OCI-LY7 (cell line): ENCODE results near the gene RORC. TPM values are rescaled to one million over a fixed set of nuclear protein-coding genes. Genes with fewer than 3 reads are reported as not detected.

Source experiments
- BruUV-seq: library from RNA; stranded (reverse); fragments of 400-500 nt; replicated peaks from 2 replicates; lab custom pipeline; 2021; lab: Mats Ljungman, UMichigan
- CTCF ChIA-PET: fragments of 300-600 bp; sonication (Branson Sonifier 250); formaldehyde crosslinking; loops from one replicate; lab custom pipeline; 2022; ENCODE audit warnings: antibody characterized with exemption; ENCODE audit not compliant: unreplicated experiment; lab: Charles Lee
- POLR2A ChIA-PET: fragments of 300-600 bp; sonication (Branson Sonifier 250); formaldehyde crosslinking; loops from one replicate; lab custom pipeline; 2022; ENCODE audit warnings: antibody characterized with exemption; lab: Charles Lee
- DNase-seq: peaks from one replicate; pipeline ENCODE4 v3.0.0-alpha.2; 2015; ENCODE audit warnings: low spot score
- H2AFZ ChIP-seq: fragments of 200-600 bp; sonication (generic), shearing (Covaris generic); 2 replicates; pipeline ENCODE4 v1.6.1; 2014; ENCODE audit warnings: mild to moderate bottlenecking, antibody characterized with exemption, low read length, moderate library complexity
- H3K27ac ChIP-seq: fragments of 200-600 bp; sonication (generic); 2 replicates; pipeline ENCODE4 v1.5.1; 2014; ENCODE audit warnings: mixed run types, low read depth, mild to moderate bottlenecking, moderate library complexity, low read length, inconsistent platforms; ENCODE audit not compliant: poor library complexity, severe bottlenecking
- H3K36me3 ChIP-seq: fragments of 200-600 bp; sonication (generic); 2 replicates; pipeline ENCODE4 v1.6.1; 2014; ENCODE audit warnings: mild to moderate bottlenecking, antibody characterized with exemption, low read length, moderate library complexity, mixed read lengths; ENCODE audit not compliant: insufficient read depth
- H3K4me1 ChIP-seq: fragments of 200-600 bp; sonication (generic); 2 replicates; pipeline ENCODE4 v1.5.1; 2014; ENCODE audit warnings: mild to moderate bottlenecking, low read length; ENCODE audit not compliant: insufficient read depth, poor library complexity, severe bottlenecking
- H3K4me2 ChIP-seq: fragments of 200-600 bp; sonication (generic); 2 replicates; pipeline ENCODE4 v1.6.1; 2014; ENCODE audit warnings: mild to moderate bottlenecking, low read length
- H3K4me3 ChIP-seq: fragments of 200-600 bp; sonication (generic); 2 replicates; pipeline ENCODE4 v1.5.1; 2014; ENCODE audit warnings: mild to moderate bottlenecking, low read depth, low read length; ENCODE audit not compliant: poor library complexity, severe bottlenecking
- H3K79me2 ChIP-seq: fragments of 200-600 bp; sonication (generic); 2 replicates; pipeline ENCODE4 v1.6.1; 2016; ENCODE audit warnings: low read depth, mild to moderate bottlenecking, low read length, moderate library complexity, mixed read lengths; ENCODE audit not compliant: insufficient read depth
- H3K9me2 ChIP-seq: fragments of 200-600 bp; sonication (generic); 2 replicates; pipeline ENCODE4 v1.6.1; 2016; ENCODE audit warnings: mild to moderate bottlenecking, low read length, mixed read lengths; ENCODE audit not compliant: insufficient read depth
- H3K9me3 ChIP-seq: fragments of 200-600 bp; sonication (generic); 2 replicates; pipeline ENCODE4 v1.6.1; 2014; ENCODE audit warnings: mild to moderate bottlenecking, mixed run types, low read length, mixed read lengths
- H4K20me1 ChIP-seq: fragments of 200-600 bp; sonication (generic); 2 replicates; pipeline ENCODE4 v1.6.1; 2014; ENCODE audit warnings: mild to moderate bottlenecking, antibody characterized with exemption, low read length, moderate library complexity, mixed read lengths; ENCODE audit not compliant: insufficient read depth
- EZH2phosphoT487 ChIP-seq: fragments of 200-600 bp; sonication (generic); IDR thresholded peaks from 2 replicates; pipeline ENCODE4 v1.6.1; 2018; ENCODE audit warnings: low read depth, borderline replicate concordance, mild to moderate bottlenecking, mixed run types, antibody characterized with exemption, low read length, moderate library complexity, mixed read lengths
- intact Hi-C: fragments of 100-400 bp; cut with micrococcal nuclease; formaldehyde crosslinking; loops from one replicate; pipeline ENCODE4 v1.10.0; 2022; ENCODE audit not compliant: unreplicated experiment
- total RNA-seq, 2 experiments: library from RNA; depleted of rRNA in 1 of 2; stranded (reverse); fragments of >200 nt in 1 of 2; shearing (Covaris generic) in 1 of 2; gene quantifications; 2 replicates each; pipeline ENCODE4 v1.2.3, GENCODE V29; 2014 to 2022
- TF ChIP-seq, protein P1 (sequence below): fragments of 200-600 bp; sonication (generic); conservative IDR thresholded peaks from 2 replicates; pipeline ENCODE4 v1.5.1; 2014; ENCODE audit warnings: mild to moderate bottlenecking, antibody characterized with exemption, low read length, moderate library complexity, mixed read lengths

RORC gene
- total RNA-seq, 2 experiments from 2014 or later: not detected

DNA sequence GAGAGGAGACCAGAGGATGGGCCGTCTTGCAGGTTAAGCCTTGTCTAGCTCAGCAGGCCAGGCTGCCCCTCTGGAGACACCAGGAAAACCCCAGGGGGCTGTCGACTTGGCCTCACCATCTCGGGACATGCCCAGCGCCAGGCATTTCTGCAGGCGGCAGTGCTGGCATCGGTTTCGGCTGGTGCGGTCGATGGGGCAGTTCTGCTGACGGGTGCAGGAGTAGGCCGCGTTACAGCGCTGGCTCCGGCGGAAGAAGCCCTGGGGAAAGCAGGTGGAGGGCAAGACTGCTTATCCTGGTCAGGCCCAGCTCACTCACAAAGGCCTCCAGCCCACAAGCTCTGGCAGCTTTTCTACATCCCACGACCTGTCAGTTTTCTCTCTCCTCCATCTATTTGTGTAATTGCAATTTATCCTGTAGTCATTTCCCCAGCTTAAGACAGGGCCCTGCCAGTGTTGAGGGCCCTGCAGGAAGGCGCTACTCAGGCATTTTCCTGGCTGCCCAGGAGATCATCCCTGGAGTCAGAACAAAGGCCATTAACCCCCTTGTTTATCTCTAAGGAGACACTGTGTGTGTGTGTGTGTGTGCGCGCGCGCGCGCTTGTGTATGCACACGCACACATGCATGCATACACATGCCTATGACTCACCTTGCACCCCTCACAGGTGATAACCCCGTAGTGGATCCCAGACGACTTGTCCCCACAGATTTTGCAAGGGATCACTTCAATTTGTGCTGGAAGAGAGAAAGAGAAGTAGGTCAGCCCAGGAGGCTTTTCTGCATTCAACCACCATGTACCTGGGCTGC lies 14.9 kb downstream of the RORC start:
- Histone ChIP-seq H2AFZ (peak overlapping the region; percentile 66; the same call in 1 of the 2 replicates), H3K79me2 (no peaks in the 10 kb centered on the region), H3K9me3 (no peaks in the 10 kb centered on the region), H3K27ac (no peak overlapping the region), H3K4me2 (peak overlapping the region; percentile 56), H3K36me3 (no peaks in the 10 kb centered on the region), H4K20me1 (no peaks in the 10 kb centered on the region), H3K4me3 (no peak overlapping the region), H3K4me1 (peaks cover 19% of the 10 kb centered on the region), H3K9me2 (no peaks in the 10 kb centered on the region)
- POLR2A ChIA-PET: interaction anchor here (0.7 kb wide), 1 partner anchor 53 kb away, joined by 3 read pairs; the partner anchor contains the start of gene MRPL9
- intact Hi-C loops: no loop called here
- TF ChIP-seq EZH2phosphoT487: no peak
- TF ChIP-seq, protein P1, sequence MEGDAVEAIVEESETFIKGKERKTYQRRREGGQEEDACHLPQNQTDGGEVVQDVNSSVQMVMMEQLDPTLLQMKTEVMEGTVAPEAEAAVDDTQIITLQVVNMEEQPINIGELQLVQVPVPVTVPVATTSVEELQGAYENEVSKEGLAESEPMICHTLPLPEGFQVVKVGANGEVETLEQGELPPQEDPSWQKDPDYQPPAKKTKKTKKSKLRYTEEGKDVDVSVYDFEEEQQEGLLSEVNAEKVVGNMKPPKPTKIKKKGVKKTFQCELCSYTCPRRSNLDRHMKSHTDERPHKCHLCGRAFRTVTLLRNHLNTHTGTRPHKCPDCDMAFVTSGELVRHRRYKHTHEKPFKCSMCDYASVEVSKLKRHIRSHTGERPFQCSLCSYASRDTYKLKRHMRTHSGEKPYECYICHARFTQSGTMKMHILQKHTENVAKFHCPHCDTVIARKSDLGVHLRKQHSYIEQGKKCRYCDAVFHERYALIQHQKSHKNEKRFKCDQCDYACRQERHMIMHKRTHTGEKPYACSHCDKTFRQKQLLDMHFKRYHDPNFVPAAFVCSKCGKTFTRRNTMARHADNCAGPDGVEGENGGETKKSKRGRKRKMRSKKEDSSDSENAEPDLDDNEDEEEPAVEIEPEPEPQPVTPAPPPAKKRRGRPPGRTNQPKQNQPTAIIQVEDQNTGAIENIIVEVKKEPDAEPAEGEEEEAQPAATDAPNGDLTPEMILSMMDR: no peak
- BruUV-seq: no TSS peak
- no peak for DNase-seq
- CTCF ChIA-PET: no interaction called here

DNA sequence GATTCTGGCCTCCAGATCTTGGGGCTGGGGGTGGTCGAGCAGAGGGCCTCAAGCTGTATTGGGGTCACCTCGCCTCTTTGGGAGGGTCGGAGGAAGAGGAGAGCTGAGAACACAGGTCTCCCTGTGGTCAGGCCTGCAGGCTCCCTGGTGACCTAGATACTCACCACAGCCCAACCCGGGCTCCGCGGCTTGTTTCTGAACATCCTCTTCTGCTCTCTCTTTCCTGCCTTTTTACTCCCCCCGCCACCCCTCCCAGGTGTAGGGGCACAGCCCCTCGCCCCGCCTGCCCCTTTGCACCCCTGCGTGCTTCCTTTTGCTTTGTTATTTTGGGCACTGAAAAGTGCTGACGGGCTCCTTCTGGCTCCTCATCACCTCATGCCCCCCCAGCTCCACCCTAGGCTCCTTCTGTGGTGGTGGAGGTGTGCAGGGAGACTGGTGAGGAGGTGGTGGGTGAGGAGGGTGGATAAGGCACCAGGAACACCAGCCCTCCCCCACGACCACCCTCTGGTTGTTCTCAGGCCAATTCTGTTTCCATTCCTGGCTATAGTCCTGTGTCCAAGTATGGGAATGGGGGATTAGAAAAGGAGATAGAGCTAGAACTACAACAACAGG lies 15.8 kb downstream of the RORC start:
- TF ChIP-seq EZH2phosphoT487: no peak
- TF ChIP-seq, protein P1: no peak
- no peak overlapping the region for H2AFZ ChIP-seq
- H3K36me3 ChIP-seq: no peaks in the 10 kb centered on the region
- H3K4me1 ChIP-seq: peaks cover 14% of the 10 kb centered on the region
- intact Hi-C loops: no loop called here
- no peaks in the 10 kb centered on the region for H3K9me2 ChIP-seq
- BruUV-seq: no TSS peak
- POLR2A ChIA-PET: interaction anchor here (0.7 kb wide), 1 partner anchor 52 kb away, joined by 3 read pairs; the partner anchor contains the start of gene MRPL9
- no peaks in the 10 kb centered on the region for H4K20me1 ChIP-seq
- H3K9me3 ChIP-seq: no peaks in the 10 kb centered on the region
- no peak overlapping the region for H3K4me3 ChIP-seq
- DNase-seq: no peak
- no peak overlapping the region for H3K27ac ChIP-seq
- CTCF ChIA-PET: no interaction called here
- no peak overlapping the region for H3K4me2 ChIP-seq
- no peaks in the 10 kb centered on the region for H3K79me2 ChIP-seq
